Eye (tissue), 1 donor: Measurements from ENCODE around the gene GNG14.

ENCODE experiments used
- DNase-seq: peaks from one replicate; pipeline ENCODE4 v3.0.0-alpha.2; 2015

GNG14 gene

DNA sequence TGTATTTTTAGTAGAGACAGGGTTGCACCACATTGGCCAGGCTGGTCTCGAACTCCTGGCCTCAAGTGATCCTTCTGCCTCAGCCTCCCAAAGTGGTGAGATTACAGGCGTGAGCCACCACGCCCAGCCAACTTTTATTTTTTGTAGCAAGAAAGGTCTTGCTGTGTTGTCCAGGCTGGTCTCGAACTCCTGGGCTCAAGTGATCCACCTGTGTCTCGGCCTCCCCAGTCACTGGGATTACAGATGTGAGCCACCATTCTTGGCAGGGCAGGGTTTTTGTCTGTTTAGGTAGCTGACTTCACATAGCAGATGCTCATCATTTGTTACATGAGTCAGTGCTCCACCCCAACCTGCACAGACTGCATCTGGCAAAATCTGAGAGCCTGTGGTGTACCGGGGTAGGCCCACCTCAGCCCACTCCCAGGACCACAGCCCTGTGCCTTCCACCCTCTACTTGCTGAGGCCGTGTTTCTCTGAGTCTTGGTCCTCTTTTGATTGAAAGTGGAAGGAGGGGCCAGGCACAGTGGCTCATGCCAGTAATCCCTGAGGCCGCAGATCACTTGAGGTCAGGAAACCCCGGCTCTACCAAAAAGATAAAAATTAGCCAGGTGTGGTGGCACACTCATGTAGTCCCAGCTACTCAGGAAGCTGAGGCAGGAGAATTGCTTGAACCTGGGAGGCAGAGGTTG, 40.1 kb downstream of the GNG14 start:
- no peak for DNase-seq

DNA sequence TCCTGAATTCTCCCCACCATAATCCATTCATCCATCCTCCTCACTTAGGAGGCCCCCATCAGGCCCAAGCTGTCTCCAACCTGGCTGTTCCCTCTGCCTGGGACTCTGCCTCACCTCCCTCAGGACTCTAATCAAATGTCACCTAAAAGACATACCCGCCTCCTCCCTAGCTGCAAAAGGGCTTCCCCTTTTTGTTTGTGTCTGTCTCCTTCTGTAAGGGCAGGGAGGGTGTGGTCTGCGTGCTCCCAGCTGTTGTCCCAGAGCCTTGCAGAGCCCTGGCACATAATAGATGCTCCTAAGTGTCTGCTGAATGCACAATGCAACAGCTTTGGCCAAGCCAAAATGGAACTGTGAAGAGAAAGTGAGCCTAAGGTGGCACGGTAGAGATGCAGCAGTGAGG, 42.3 kb downstream of the GNG14 start:
- no peak for DNase-seq

DNA sequence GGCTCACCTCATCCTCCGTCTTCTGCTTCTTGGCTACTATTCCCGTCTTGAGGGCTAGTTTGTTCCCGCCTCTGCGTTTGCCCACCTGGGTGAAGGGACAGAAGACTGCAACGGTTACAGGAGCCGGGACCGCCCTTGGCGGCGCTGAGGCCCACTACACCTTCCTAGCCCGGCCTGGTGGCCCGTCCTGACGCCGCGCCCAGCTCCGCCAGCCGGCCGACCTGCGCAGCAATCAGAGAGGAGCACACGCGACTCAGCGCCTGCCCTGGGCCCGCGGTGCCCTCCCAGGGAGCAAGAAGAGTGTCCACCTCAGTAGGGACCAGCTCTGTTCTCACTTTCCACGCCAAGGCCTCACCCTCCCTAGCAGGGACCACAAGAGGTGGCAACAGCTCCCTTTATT, 43.5 kb downstream of the GNG14 start:
- DNase-seq, result no peak

DNA sequence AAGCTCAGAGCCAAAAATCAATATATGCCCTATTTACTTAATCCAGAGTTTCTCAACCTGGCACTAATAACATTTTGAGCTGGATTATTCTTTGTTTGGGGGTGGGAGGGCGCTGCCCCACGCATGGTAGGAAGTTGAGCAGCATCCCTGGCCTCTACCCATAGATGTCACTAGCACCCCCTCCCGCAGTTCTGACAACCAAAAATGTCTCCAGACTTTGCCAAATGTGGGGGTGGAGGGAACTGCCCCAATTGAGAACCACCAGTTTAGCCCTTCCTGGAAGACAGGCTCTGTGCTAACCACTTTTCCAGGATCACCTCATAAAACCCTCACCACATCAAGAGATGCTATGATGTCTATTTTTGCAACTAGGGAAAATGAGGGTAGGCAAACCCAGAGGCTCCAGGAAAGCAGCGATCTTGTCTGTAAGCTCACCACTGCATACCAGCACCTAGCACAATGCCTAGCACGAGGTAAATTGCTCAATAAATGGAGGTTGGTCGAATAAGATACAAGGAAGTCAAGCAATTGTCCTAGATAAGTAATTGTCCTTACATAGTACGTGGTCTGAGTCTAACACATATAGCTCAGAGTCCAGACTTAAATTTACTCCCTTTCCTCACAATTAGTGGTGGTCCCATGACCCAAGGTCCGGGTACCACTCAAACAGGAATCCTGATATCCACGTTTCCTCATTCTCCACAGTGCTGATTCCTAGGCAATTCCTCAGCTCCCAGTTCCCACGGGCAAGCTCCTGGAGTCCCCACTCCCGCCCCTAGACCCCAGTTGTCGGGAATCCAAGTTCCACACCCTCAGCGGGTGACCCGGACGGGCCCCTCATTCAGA, 45.8 kb downstream of the GNG14 start:
- peak; percentile 39 for DNase-seq

DNA sequence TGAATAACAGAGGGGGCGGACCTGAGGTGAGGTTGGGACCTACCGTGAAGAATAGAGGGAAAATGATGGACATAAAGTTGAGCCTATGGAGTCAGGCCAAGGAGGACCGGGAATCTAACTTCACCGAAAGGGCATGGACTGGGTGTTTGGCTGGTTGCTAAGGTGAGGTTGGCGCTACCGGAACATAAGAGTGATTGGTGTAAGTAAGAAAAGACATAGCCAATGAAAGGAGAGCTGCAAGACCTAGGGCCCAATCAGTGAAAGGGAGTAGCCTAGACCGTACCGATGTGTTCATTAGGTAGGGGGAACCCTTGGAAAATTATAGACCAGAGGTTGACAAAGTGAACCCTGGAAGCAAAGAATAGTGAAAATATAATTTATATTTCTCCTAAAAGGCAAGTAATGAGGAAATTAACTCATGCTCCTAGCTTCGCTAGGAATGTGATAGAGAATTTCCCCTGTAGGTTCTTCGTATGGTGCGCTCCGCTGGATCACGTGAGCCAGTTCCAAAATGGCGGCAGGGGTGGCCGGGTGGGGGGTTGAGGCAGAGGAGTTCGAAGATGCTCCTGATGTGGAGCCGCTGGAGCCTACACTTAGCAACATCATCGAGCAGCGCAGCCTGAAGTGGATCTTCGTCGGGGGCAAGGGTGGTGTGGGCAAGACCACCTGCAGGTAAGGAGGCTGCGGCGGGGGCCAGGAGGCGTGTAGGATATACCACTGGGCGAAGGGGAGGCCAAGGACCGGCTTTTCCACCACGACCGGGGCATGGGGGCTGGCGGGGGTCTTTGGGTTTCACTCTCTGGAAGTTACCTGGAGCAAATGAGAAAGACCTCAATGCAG, 49.4 kb downstream of the GNG14 start, which contains the start of gene GET3:
GET3 (plus strand) TSS at position 503 of the 840 bp plus-strand sequence; CDS start at position 512, 9 bp downstream.
- DNase-seq, result peak; percentile 99

DNA sequence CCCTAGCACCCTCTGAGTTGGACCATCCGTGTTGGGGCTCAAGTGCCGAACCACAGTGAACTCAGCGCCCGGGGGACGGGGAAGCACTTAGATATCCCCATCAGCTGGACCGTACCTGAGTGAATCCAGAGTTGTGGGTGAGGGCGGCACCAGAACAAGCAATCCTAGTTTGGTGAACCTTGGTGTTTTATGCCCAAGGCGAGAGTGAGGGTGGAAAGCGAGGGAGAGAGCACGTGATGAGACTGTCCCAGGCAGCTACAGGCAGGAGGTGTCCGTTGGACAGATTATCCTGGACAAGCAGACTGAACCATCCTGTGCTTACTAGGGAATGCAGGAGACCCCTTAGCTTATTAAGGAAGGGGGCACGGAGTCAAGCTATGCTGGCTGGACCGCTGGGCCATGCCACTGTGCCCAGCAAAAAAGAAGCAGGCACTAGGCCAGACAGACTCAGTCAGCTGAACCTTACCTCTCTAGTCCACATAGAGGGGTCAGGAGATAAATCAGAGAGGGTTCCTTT, 50.1 kb downstream of the GNG14 start:
- DNase-seq, result no peak
